K562 (cell line): ENCODE results near the gene SSH3. TPM values are rescaled to one million over a fixed set of nuclear protein-coding genes. Genes with fewer than 3 reads are reported as not detected.

Experiments
- BACH1 ChIP-seq: fragments of 200-800 bp; sonication (Bioruptor generic); IDR thresholded peaks from 2 replicates; pipeline ENCODE4 v1.6.1; 2016; ENCODE audit warnings: missing genetic modification characterization, missing compliant biosample characterization
- BRD4 ChIP-seq: fragments of 200-600 bp; sonication (generic); IDR thresholded peaks from 2 replicates; pipeline ENCODE4 v1.6.1; 2017; ENCODE audit warnings: inconsistent platforms
- CBFA2T2 ChIP-seq: fragments of 450-650 bp; conservative IDR thresholded peaks from 2 replicates; pipeline ENCODE4 v1.6.1; 2017; ENCODE audit warnings: mild to moderate bottlenecking
- CREBBP ChIP-seq: IDR thresholded peaks from one replicate; pipeline ENCODE4 v1.6.1; 2012; ENCODE audit warnings: low read depth, mild to moderate bottlenecking, control low read depth, inconsistent platforms, low read length
- DNMT1 ChIP-seq: fragments of 450-650 bp; IDR thresholded peaks from 2 replicates; pipeline ENCODE4 v1.6.1; 2016; ENCODE audit warnings: antibody characterized with exemption, mild to moderate bottlenecking
- DPF2 ChIP-seq: fragments of 450-650 bp; IDR thresholded peaks from 2 replicates; pipeline ENCODE4 v1.6.1; 2016
- ESRRA ChIP-seq: fragments of 450-650 bp; IDR thresholded peaks from 2 replicates; pipeline ENCODE4 v1.6.1; 2014; ENCODE audit warnings: low read depth, mild to moderate bottlenecking, moderate library complexity, borderline replicate concordance
- HDAC2 ChIP-seq: fragments of 450-650 bp; IDR thresholded peaks from 2 replicates; pipeline ENCODE4 v1.6.1; 2016; ENCODE audit warnings: mild to moderate bottlenecking
- HIVEP1 ChIP-seq: fragments of 250-450 bp; sonication (Bioruptor Pico); IDR thresholded peaks from 2 replicates; pipeline ENCODE4 v1.4.0; 2020; ENCODE audit warnings: mild to moderate bottlenecking
- KDM4B ChIP-seq, 2 experiments: fragments of 450-650 bp in 1 of 2; sonication (generic) in 1 of 2; IDR thresholded peaks; 2 replicates each; pipeline ENCODE4 v1.6.1; 2016 to 2017; ENCODE audit warnings: borderline replicate concordance in 2 of 2, antibody characterized with exemption in 1 of 2, low read depth in 1 of 2, mild to moderate bottlenecking in 1 of 2
- NR3C1 ChIP-seq: sonication (generic); formaldehyde crosslinking; IDR thresholded peaks from 2 replicates; pipeline ENCODE4 v1.8.1; 2022; ENCODE audit warnings: missing genetic modification reagents
- NR4A1 ChIP-seq, 2 experiments: fragments of 250-450 bp in 1 of 2; fragments of 450-650 bp in 1 of 2; sonication (Bioruptor Pico) in 1 of 2; IDR thresholded peaks; 2 replicates each; pipeline versions ENCODE4 v1.4.0 to v1.6.1; 2016 to 2020; ENCODE audit warnings: mild to moderate bottlenecking in 2 of 2, missing compliant biosample characterization in 1 of 2, missing genetic modification characterization in 1 of 2, moderate library complexity in 1 of 2
- PCBP2 ChIP-seq: fragments of 200-400 bp; formaldehyde crosslinking; IDR thresholded peaks from 2 replicates; pipeline ENCODE4 v1.6.1; 2018; ENCODE audit warnings: low read length, low read depth, mild to moderate bottlenecking, moderate library complexity; ENCODE audit not compliant: poor library complexity, severe bottlenecking
- ZNF232 ChIP-seq: sonication (generic); formaldehyde crosslinking; IDR thresholded peaks from 2 replicates; pipeline ENCODE4 v1.8.0; 2022; ENCODE audit warnings: mild to moderate bottlenecking, missing genetic modification reagents
- ZNF507 ChIP-seq: conservative IDR thresholded peaks from 2 replicates; pipeline ENCODE4 v1.6.1; 2017; ENCODE audit warnings: missing genetic modification characterization, missing compliant biosample characterization
- ZNF584 ChIP-seq: fragments of 200-800 bp; sonication (Bioruptor generic); IDR thresholded peaks from 2 replicates; pipeline ENCODE4 v1.6.1; 2016; ENCODE audit warnings: low read depth, mild to moderate bottlenecking, missing genetic modification characterization, missing compliant biosample characterization
- ZNF76 ChIP-seq: fragments of 250-450 bp; sonication (Bioruptor Pico); IDR thresholded peaks from 2 replicates; pipeline ENCODE4 v1.4.0; 2020; ENCODE audit warnings: mild to moderate bottlenecking, moderate library complexity, borderline replicate concordance
- ZNF79 ChIP-seq: fragments of 250-450 bp; sonication (Bioruptor Pico); IDR thresholded peaks from 2 replicates; pipeline ENCODE4 v1.4.0; 2020; ENCODE audit warnings: low read depth, mild to moderate bottlenecking, moderate library complexity
- polyA plus RNA-seq, 8 experiments: library from polyadenylated mRNA; depleted of rRNA in 4 of 8; stranded (reverse) in 5 of 8; unstranded in 3 of 8; fragments of >200 nt; fragmentation: Nextera tagmentation in 2 of 8; fragmentation: Illumina TruSeq in 1 of 8; extraction: Ambion mirVana in 2 of 8; extraction: Trizol in 1 of 8; gene quantifications; 2 replicates each; pipeline versions ENCODE4 v1.2.1 to v1.2.3, GENCODE V29; 2011 to 2014; ENCODE audit warnings: inconsistent platforms in 1 of 8, missing spikeins in 1 of 8
- total RNA-seq, 7 experiments: library from RNA; depleted of rRNA in 6 of 7; stranded (reverse); fragments of >200 nt in 6 of 7; fragmentation: Illumina TruSeq in 2 of 7; extraction: Trizol in 2 of 7; gene quantifications; 2 replicates each; pipeline versions ENCODE4 v1.2.1 to v1.2.3, GENCODE V29; 2011 to 2021; ENCODE audit warnings: low replicate concordance in 1 of 7
- TF ChIP-seq, protein P1 (sequence below): fragments of 450-650 bp; IDR thresholded peaks from 2 replicates; pipeline ENCODE4 v1.7.0; 2016; ENCODE audit warnings: borderline replicate concordance
- TF ChIP-seq, protein P2 (sequence below): fragments of 450-650 bp; formaldehyde crosslinking; IDR thresholded peaks from 2 replicates; pipeline ENCODE4 v1.4.0; 2020; ENCODE audit warnings: mild to moderate bottlenecking, mixed read lengths
- TF ChIP-seq, protein P3 (sequence below), 2 experiments: IDR thresholded peaks in 1 of 2; conservative IDR thresholded peaks in 1 of 2; 2 replicates each; pipeline ENCODE4 v1.6.1; 2016; ENCODE audit warnings: low read depth in 2 of 2, mild to moderate bottlenecking in 1 of 2, missing compliant biosample characterization in 1 of 2, missing genetic modification characterization in 1 of 2, moderate library complexity in 1 of 2
- TF ChIP-seq, protein P4 (sequence below): fragments of 450-650 bp; formaldehyde crosslinking; IDR thresholded peaks from 2 replicates; pipeline ENCODE4 v1.4.0; 2020; ENCODE audit warnings: mild to moderate bottlenecking, moderate library complexity

The SSH3 gene
- total and polyA plus RNA-seq, 9 of the 15 experiments (the other 6 are each of a cell fraction or from before 2014, with no cell fraction given): 0.07 to 1.0 (median 0.24) TPM; not detected in 3

DNA sequence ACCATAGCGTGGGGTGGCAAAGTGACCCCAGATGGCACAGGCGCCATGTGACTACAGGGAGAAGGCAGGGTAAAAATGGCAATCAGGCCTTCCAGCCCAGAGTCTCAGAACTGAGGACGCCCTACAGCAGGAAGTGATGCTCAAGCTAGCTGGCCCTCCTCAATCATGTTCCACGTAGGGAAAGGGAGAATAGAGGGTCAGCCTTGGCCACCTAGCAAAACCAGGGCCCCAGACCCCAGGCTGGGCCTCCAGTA lies 15.2 kb upstream of the SSH3 start (continued):
- TF ChIP-seq ZNF584 (CRISPR knock-in tag): 0 out of 2 replicates have a peak, but pooled peaks have one; percentile 63
- no peak for TF ChIP-seq CREBBP
- no peak; a peak in 1 of 4 replicates for TF ChIP-seq KDM4B (IDR thresholded peaks at IDR 0.05; ENCODE audit: borderline replicate concordance in 2 of 2, low read depth in 1 of 2)
- no peak for TF ChIP-seq DNMT1
- TF ChIP-seq, protein P1, sequence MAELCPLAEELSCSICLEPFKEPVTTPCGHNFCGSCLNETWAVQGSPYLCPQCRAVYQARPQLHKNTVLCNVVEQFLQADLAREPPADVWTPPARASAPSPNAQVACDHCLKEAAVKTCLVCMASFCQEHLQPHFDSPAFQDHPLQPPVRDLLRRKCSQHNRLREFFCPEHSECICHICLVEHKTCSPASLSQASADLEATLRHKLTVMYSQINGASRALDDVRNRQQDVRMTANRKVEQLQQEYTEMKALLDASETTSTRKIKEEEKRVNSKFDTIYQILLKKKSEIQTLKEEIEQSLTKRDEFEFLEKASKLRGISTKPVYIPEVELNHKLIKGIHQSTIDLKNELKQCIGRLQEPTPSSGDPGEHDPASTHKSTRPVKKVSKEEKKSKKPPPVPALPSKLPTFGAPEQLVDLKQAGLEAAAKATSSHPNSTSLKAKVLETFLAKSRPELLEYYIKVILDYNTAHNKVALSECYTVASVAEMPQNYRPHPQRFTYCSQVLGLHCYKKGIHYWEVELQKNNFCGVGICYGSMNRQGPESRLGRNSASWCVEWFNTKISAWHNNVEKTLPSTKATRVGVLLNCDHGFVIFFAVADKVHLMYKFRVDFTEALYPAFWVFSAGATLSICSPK: no peak
- peak; percentile 38; the same call in 1 of the 2 replicates for TF ChIP-seq DPF2
- no peak for TF ChIP-seq ZNF507 (tag)
- TF ChIP-seq, protein P2, sequence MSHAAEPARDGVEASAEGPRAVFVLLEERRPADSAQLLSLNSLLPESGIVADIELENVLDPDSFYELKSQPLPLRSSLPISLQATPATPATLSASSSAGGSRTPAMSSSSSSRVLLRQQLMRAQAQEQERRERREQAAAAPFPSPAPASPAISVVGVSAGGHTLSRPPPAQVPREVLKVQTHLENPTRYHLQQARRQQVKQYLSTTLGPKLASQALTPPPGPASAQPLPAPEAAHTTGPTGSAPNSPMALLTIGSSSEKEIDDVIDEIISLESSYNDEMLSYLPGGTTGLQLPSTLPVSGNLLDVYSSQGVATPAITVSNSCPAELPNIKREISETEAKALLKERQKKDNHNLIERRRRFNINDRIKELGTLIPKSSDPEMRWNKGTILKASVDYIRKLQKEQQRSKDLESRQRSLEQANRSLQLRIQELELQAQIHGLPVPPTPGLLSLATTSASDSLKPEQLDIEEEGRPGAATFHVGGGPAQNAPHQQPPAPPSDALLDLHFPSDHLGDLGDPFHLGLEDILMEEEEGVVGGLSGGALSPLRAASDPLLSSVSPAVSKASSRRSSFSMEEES (CRISPR knock-in tag): no peak
- no peak for TF ChIP-seq ZNF79 (CRISPR knock-in tag)
- peak; percentile 73; the same call in 1 of the 2 replicates for TF ChIP-seq BACH1 (tag)
- peak; percentile 28; the same call in 1 of the 2 replicates for TF ChIP-seq BRD4
- TF ChIP-seq, protein P3, sequence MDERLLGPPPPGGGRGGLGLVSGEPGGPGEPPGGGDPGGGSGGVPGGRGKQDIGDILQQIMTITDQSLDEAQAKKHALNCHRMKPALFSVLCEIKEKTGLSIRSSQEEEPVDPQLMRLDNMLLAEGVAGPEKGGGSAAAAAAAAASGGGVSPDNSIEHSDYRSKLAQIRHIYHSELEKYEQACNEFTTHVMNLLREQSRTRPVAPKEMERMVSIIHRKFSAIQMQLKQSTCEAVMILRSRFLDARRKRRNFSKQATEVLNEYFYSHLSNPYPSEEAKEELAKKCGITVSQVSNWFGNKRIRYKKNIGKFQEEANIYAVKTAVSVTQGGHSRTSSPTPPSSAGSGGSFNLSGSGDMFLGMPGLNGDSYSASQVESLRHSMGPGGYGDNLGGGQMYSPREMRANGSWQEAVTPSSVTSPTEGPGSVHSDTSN (CRISPR knock-in tag; IDR thresholded peaks at IDR 0.05; ENCODE audit: low read depth): no peak
- TF ChIP-seq, protein P3 (tag; conservative IDR thresholded peaks at IDR 0.05; ENCODE audit: low read depth): no peak
- TF ChIP-seq NR4A1 (CRISPR knock-in tag; IDR thresholded peaks at IDR 0.05): peak; percentile 84; the same call in 1 of the 2 replicates
- TF ChIP-seq NR4A1 (tag; IDR thresholded peaks at IDR 0.05): peak; percentile 41; the same call in 1 of the 2 replicates
- TF ChIP-seq, protein P4, sequence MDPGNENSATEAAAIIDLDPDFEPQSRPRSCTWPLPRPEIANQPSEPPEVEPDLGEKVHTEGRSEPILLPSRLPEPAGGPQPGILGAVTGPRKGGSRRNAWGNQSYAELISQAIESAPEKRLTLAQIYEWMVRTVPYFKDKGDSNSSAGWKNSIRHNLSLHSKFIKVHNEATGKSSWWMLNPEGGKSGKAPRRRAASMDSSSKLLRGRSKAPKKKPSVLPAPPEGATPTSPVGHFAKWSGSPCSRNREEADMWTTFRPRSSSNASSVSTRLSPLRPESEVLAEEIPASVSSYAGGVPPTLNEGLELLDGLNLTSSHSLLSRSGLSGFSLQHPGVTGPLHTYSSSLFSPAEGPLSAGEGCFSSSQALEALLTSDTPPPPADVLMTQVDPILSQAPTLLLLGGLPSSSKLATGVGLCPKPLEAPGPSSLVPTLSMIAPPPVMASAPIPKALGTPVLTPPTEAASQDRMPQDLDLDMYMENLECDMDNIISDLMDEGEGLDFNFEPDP (CRISPR knock-in tag): 0 out of 2 replicates have a peak, but pooled peaks have one; percentile 13
- 0 out of 2 replicates have a peak, but pooled peaks have one; percentile 16 for TF ChIP-seq HDAC2
- no peak for TF ChIP-seq NR3C1
- TF ChIP-seq ESRRA: no peak
- TF ChIP-seq HIVEP1 (CRISPR knock-in tag): 0 out of 2 replicates have a peak, but pooled peaks have one; percentile 39
- TF ChIP-seq PCBP2: no peak
- TF ChIP-seq CBFA2T2: no peak
- no peak for TF ChIP-seq ZNF232 (CRISPR knock-in tag)
- TF ChIP-seq ZNF76 (CRISPR knock-in tag): 0 out of 2 replicates have a peak, but pooled peaks have one; percentile 38
